Central memory CD8-positive, alpha-beta T cell (primary cell): ENCODE measurements around the gene ACSL6.

ENCODE experiments used
- ATAC-seq: fragments of 150-1000 bp; cut with Tn5 transposase; replicated peaks from 2 replicates; pipeline ENCODE4 v1.10.0; 2022; ENCODE audit warnings: mild to moderate bottlenecking, moderate FRiP score, moderate number of reproducible peaks; ENCODE audit not compliant: poor library complexity, severe bottlenecking; ENCODE audit errors: extremely low read depth
- DNase-seq, 2 donors: peaks; one replicate each; pipeline ENCODE4 v3.0.0; 2021; ENCODE audit warnings: low spot score in 2 of 2
- H3K27ac Mint-ChIP-seq: one replicate; pipeline ENCODE4 v1.8.0; 2022; ENCODE audit warnings: low read depth, mild to moderate bottlenecking, moderate library complexity, mixed read lengths
- H3K27me3 Mint-ChIP-seq: one replicate; pipeline ENCODE4 v1.8.0; 2022; ENCODE audit warnings: mixed read lengths
- H3K36me3 Mint-ChIP-seq: one replicate; pipeline ENCODE4 v1.8.0; 2022; ENCODE audit warnings: mild to moderate bottlenecking, moderate library complexity, mixed read lengths; ENCODE audit not compliant: insufficient read depth
- H3K4me1 Mint-ChIP-seq: one replicate; pipeline ENCODE4 v1.8.0; 2022; ENCODE audit warnings: mixed read lengths
- H3K4me3 Mint-ChIP-seq: one replicate; pipeline ENCODE4 v1.8.0; 2022; ENCODE audit warnings: mild to moderate bottlenecking, moderate library complexity, mixed read lengths
- H3K9me3 Mint-ChIP-seq: one replicate; pipeline ENCODE4 v1.8.0; 2022; ENCODE audit warnings: mixed read lengths

The ACSL6 gene

GRCh38 chr5:131999441-132000240 is 11.8 kb downstream of the ACSL6 start:
- peaks cover 3% of the 10 kb centered on the region for H3K36me3 Mint-ChIP-seq
- H3K27ac Mint-ChIP-seq: no peak overlapping the region
- ATAC-seq (no peak), DNase-seq (no peak)
- no peaks in the 10 kb centered on the region for H3K9me3 Mint-ChIP-seq
- H3K4me1 Mint-ChIP-seq: peaks cover 51% of the 10 kb centered on the region
- no peak overlapping the region for H3K4me3 Mint-ChIP-seq
- H3K27me3 Mint-ChIP-seq: no peaks in the 10 kb centered on the region

- ATAC-seq: no peak
- no peaks in the 10 kb centered on the region for H3K9me3 Mint-ChIP-seq
- peaks cover 46% of the 10 kb centered on the region for H3K4me1 Mint-ChIP-seq
- no peak for DNase-seq
- no peaks in the 10 kb centered on the region for H3K27me3 Mint-ChIP-seq
- peaks cover 4% of the 10 kb centered on the region for H3K36me3 Mint-ChIP-seq
- no peak overlapping the region for H3K4me3 Mint-ChIP-seq
- no peak overlapping the region for H3K27ac Mint-ChIP-seq
Observed at GRCh38 chr5:131999041-131999440, 12.4 kb downstream of the ACSL6 start.

GRCh38 chr5:131998431-131999040 is 12.9 kb downstream of the ACSL6 start:
- no peak for ATAC-seq

GRCh38 chr5:131997727-131998117 is 13.7 kb downstream of the ACSL6 start:
- no peaks in the 10 kb centered on the region for H3K27me3 Mint-ChIP-seq
- DNase-seq (no peak), ATAC-seq (no peak)
- H3K27ac Mint-ChIP-seq: no peak overlapping the region
- H3K4me1 Mint-ChIP-seq: peaks cover 44% of the 10 kb centered on the region
- H3K9me3 Mint-ChIP-seq: no peaks in the 10 kb centered on the region
- peaks cover 4% of the 10 kb centered on the region for H3K36me3 Mint-ChIP-seq
- no peak overlapping the region for H3K4me3 Mint-ChIP-seq

More at GRCh38 chr5:131998431-131999040, 12.9 kb downstream of the ACSL6 start:
- Mint-ChIP-seq H3K4me1 (peaks cover 46% of the 10 kb centered on the region), H3K4me3 (no peak overlapping the region), H3K27me3 (no peaks in the 10 kb centered on the region), H3K9me3 (no peaks in the 10 kb centered on the region), H3K36me3 (peaks cover 4% of the 10 kb centered on the region), H3K27ac (no peak overlapping the region)
- DNase-seq: no peak

- no peaks in the 10 kb centered on the region for H3K27me3 Mint-ChIP-seq
- no peak overlapping the region for H3K27ac Mint-ChIP-seq
- DNase-seq: no peak
- H3K4me3 Mint-ChIP-seq: no peak overlapping the region
- ATAC-seq: no peak
- H3K9me3 Mint-ChIP-seq: no peaks in the 10 kb centered on the region
- peaks cover 4% of the 10 kb centered on the region for H3K36me3 Mint-ChIP-seq
- peaks cover 39% of the 10 kb centered on the region for H3K4me1 Mint-ChIP-seq
Observed at GRCh38 chr5:131997026-131997726, 14.3 kb downstream of the ACSL6 start.

GRCh38 chr5:131996210-131997025 is 15.0 kb downstream of the ACSL6 start:
- Mint-ChIP-seq H3K4me3 (no peak overlapping the region), H3K9me3 (no peaks in the 10 kb centered on the region), H3K27ac (no peak overlapping the region), H3K36me3 (peaks cover 4% of the 10 kb centered on the region), H3K27me3 (no peaks in the 10 kb centered on the region), H3K4me1 (peaks cover 33% of the 10 kb centered on the region)
- ATAC-seq: no peak
- no peak for DNase-seq

GRCh38 chr5:131994533-131995226 is 16.8 kb downstream of the ACSL6 start:
- DNase-seq (no peak), ATAC-seq (no peak)
- H3K27me3 Mint-ChIP-seq: no peaks in the 10 kb centered on the region
- no peaks in the 10 kb centered on the region for H3K9me3 Mint-ChIP-seq
- H3K27ac Mint-ChIP-seq: no peak overlapping the region
- H3K36me3 Mint-ChIP-seq: peaks cover 2% of the 10 kb centered on the region
- no peak overlapping the region for H3K4me3 Mint-ChIP-seq
- peaks cover 17% of the 10 kb centered on the region for H3K4me1 Mint-ChIP-seq

- Mint-ChIP-seq H3K27ac (no peak overlapping the region), H3K27me3 (no peaks in the 10 kb centered on the region), H3K36me3 (peaks cover 2% of the 10 kb centered on the region), H3K9me3 (no peaks in the 10 kb centered on the region), H3K4me3 (no peak overlapping the region), H3K4me1 (peaks cover 14% of the 10 kb centered on the region)
- DNase-seq (no peak), ATAC-seq (no peak)
Observed at GRCh38 chr5:131994090-131994489, 17.4 kb downstream of the ACSL6 start.

GRCh38 chr5:131993676-131994075 is 17.8 kb downstream of the ACSL6 start:
- DNase-seq (no peak), ATAC-seq (no peak)
- no peaks in the 10 kb centered on the region for H3K27me3 Mint-ChIP-seq
- H3K4me1 Mint-ChIP-seq: peaks cover 10% of the 10 kb centered on the region
- no peak overlapping the region for H3K27ac Mint-ChIP-seq
- peaks cover 2% of the 10 kb centered on the region for H3K36me3 Mint-ChIP-seq
- H3K4me3 Mint-ChIP-seq: no peak overlapping the region
- H3K9me3 Mint-ChIP-seq: no peaks in the 10 kb centered on the region

GRCh38 chr5:131992370-131992769 is 19.1 kb downstream of the ACSL6 start:
- H3K36me3 Mint-ChIP-seq: peaks cover 2% of the 10 kb centered on the region
- no peak for DNase-seq
- H3K27ac Mint-ChIP-seq: no peak overlapping the region
- peaks cover 6% of the 10 kb centered on the region for H3K4me1 Mint-ChIP-seq
- no peaks in the 10 kb centered on the region for H3K27me3 Mint-ChIP-seq
- no peak for ATAC-seq
- no peaks in the 10 kb centered on the region for H3K9me3 Mint-ChIP-seq
- no peak overlapping the region for H3K4me3 Mint-ChIP-seq

GRCh38 chr5:131991593-131992324 is 19.7 kb downstream of the ACSL6 start:
- Mint-ChIP-seq H3K4me3 (no peak overlapping the region), H3K36me3 (peaks cover 2% of the 10 kb centered on the region), H3K27ac (no peak overlapping the region), H3K27me3 (no peaks in the 10 kb centered on the region), H3K4me1 (peaks cover 7% of the 10 kb centered on the region), H3K9me3 (no peaks in the 10 kb centered on the region)
- ATAC-seq: no peak
- no peak for DNase-seq
